Esophagus (tissue), 2 donors: ENCODE results near the gene ZFHX3. TPM values are rescaled to one million over a fixed set of nuclear protein-coding genes. Genes with fewer than 3 reads are reported as not detected.

Source experiments
- H3K27ac ChIP-seq, 2 donors: one replicate each; pipeline ENCODE4 v1.5.1; 2013; ENCODE audit warnings: low read depth in 2 of 2, mild to moderate bottlenecking in 2 of 2, inconsistent platforms in 1 of 2, low read length in 1 of 2, moderate library complexity in 1 of 2
- H3K27me3 ChIP-seq, 2 donors: one replicate each; pipeline ENCODE4 v1.6.1; 2013; ENCODE audit warnings: low read length in 2 of 2, control low read depth in 1 of 2, mild to moderate bottlenecking in 1 of 2; ENCODE audit not compliant: insufficient read depth in 2 of 2, control insufficient read depth in 1 of 2
- H3K36me3 ChIP-seq, 2 donors: one replicate each; pipeline ENCODE4 v1.6.1; 2013; ENCODE audit warnings: low read length in 1 of 2; ENCODE audit not compliant: control insufficient read depth in 2 of 2, insufficient read depth in 2 of 2
- H3K4me1 ChIP-seq, 2 donors: one replicate each; pipeline ENCODE4 v1.6.1; 2013; ENCODE audit warnings: low read length in 1 of 2; ENCODE audit not compliant: control insufficient read depth in 2 of 2, insufficient read depth in 2 of 2
- H3K4me3 ChIP-seq, 2 donors: one replicate each; pipeline ENCODE4 v1.5.1; 2013; ENCODE audit warnings: low read length in 2 of 2, mild to moderate bottlenecking in 2 of 2, low read depth in 1 of 2, moderate library complexity in 1 of 2
- H3K9me3 ChIP-seq, 2 donors: one replicate each; pipeline ENCODE4 v1.6.1; 2013; ENCODE audit warnings: mild to moderate bottlenecking in 2 of 2, low read depth in 1 of 2, low read length in 1 of 2, moderate library complexity in 1 of 2; ENCODE audit not compliant: control insufficient read depth in 2 of 2, insufficient read depth in 1 of 2
- WGBS, 2 donors: extraction: QIAGEN DNeasy Blood & Tissue Kit; methylation state at CpG; one replicate each; pipeline ENCODE4 v1.1.7; 2013; 5-methylcytosine and 5-hydroxymethylcytosine counted together
- polyA plus RNA-seq, 2 donors: library from polyadenylated mRNA; stranded (reverse); fragments of 200-250 nt; gene quantifications; one replicate each; pipeline ENCODE4 v1.2.3, GENCODE V29; 2013
- donor health status: healthy with polysubstance abuse.
- donor health status: Bipolar disorder and iron deficiency.

ZFHX3 gene
- polyA plus RNA-seq, 2 donors: 0.62 to 1.1 TPM

GRCh38 chr16:72837846-72838585 lies 209.9 kb downstream of the ZFHX3 start:
- H3K4me3 ChIP-seq: no peak overlapping the region
- 76 to 81% methylated on average over 9 of the region's 9 CpGs for whole genome bisulfite sequencing, 2 donors
- H3K4me1 ChIP-seq: no peaks in the 10 kb centered on the region
- H3K27ac ChIP-seq: no peak overlapping the region
- no peaks in the 10 kb centered on the region for H3K27me3 ChIP-seq
- H3K36me3 ChIP-seq: no peaks in the 10 kb centered on the region
- H3K9me3 ChIP-seq: no peaks in the 10 kb centered on the region

GRCh38 chr16:72836985-72837384 lies 210.9 kb downstream of the ZFHX3 start:
- Histone ChIP-seq H3K4me1 (no peaks in the 10 kb centered on the region), H3K4me3 (no peak overlapping the region), H3K36me3 (no peaks in the 10 kb centered on the region), H3K27ac (no peak overlapping the region), H3K27me3 (no peaks in the 10 kb centered on the region), H3K9me3 (no peaks in the 10 kb centered on the region)
- WGBS, 2 donors: 94 to 96% methylated on average over 8 of the region's 8 CpGs

GRCh38 chr16:72836181-72836580 lies 211.7 kb downstream of the ZFHX3 start:
- no peak overlapping the region for H3K4me3 ChIP-seq
- no peak overlapping the region for H3K27ac ChIP-seq
- 78 to 81% methylated on average over 7 of the region's 7 CpGs for WGBS, 2 donors
- H3K36me3 ChIP-seq: no peaks in the 10 kb centered on the region
- H3K27me3 ChIP-seq: no peaks in the 10 kb centered on the region
- H3K9me3 ChIP-seq: no peaks in the 10 kb centered on the region
- no peaks in the 10 kb centered on the region for H3K4me1 ChIP-seq

- Histone ChIP-seq H3K27ac (no peak overlapping the region), H3K36me3 (no peaks in the 10 kb centered on the region), H3K4me1 (no peaks in the 10 kb centered on the region), H3K4me3 (no peak overlapping the region), H3K27me3 (no peaks in the 10 kb centered on the region), H3K9me3 (no peaks in the 10 kb centered on the region)
- WGBS, 2 donors: 89 to 91% methylated on average over 7 of the region's 7 CpGs
Observed at GRCh38 chr16:72835086-72835485, 212.8 kb downstream of the ZFHX3 start.

- WGBS, 2 donors: 89 to 92% methylated on average over 9 of the region's 9 CpGs
- no peak overlapping the region for H3K27ac ChIP-seq
- H3K9me3 ChIP-seq: no peaks in the 10 kb centered on the region
- H3K4me1 ChIP-seq: no peaks in the 10 kb centered on the region
- no peaks in the 10 kb centered on the region for H3K36me3 ChIP-seq
- H3K4me3 ChIP-seq: no peak overlapping the region
- no peaks in the 10 kb centered on the region for H3K27me3 ChIP-seq
Observed at GRCh38 chr16:72834499-72834898, 213.4 kb downstream of the ZFHX3 start.

- no peaks in the 10 kb centered on the region for H3K9me3 ChIP-seq
- no peak overlapping the region for H3K4me3 ChIP-seq
- H3K27me3 ChIP-seq: no peaks in the 10 kb centered on the region
- no peaks in the 10 kb centered on the region for H3K36me3 ChIP-seq
- H3K4me1 ChIP-seq: no peaks in the 10 kb centered on the region
- WGBS, 2 donors: 88 to 96% methylated on average over 2 of the region's 2 CpGs
- H3K27ac ChIP-seq: no peak overlapping the region
Observed at GRCh38 chr16:72833969-72834368, 214.0 kb downstream of the ZFHX3 start.

- Histone ChIP-seq H3K9me3 (no peaks in the 10 kb centered on the region), H3K36me3 (no peaks in the 10 kb centered on the region), H3K27ac (no peak overlapping the region), H3K4me1 (no peaks in the 10 kb centered on the region), H3K27me3 (no peaks in the 10 kb centered on the region), H3K4me3 (no peak overlapping the region)
- 90% methylated on average over 3 of the region's 3 CpGs for WGBS, 2 donors
Observed at GRCh38 chr16:72833482-72833881, 214.4 kb downstream of the ZFHX3 start.

GRCh38 chr16:72832621-72833248 lies 215.2 kb downstream of the ZFHX3 start:
- Histone ChIP-seq H3K27me3 (no peaks in the 10 kb centered on the region), H3K4me3 (no peak overlapping the region), H3K36me3 (no peaks in the 10 kb centered on the region), H3K9me3 (no peaks in the 10 kb centered on the region), H3K4me1 (no peaks in the 10 kb centered on the region), H3K27ac (no peak overlapping the region)
- 48 to 50% methylated on average over 13 of the region's 13 CpGs for WGBS, 2 donors

GRCh38 chr16:72829846-72830775 lies 217.8 kb downstream of the ZFHX3 start:
- WGBS, 2 donors: 76 to 81% methylated on average over 12 of the region's 12 CpGs
- Histone ChIP-seq H3K27ac (no peak overlapping the region), H3K9me3 (no peaks in the 10 kb centered on the region), H3K4me1 (no peaks in the 10 kb centered on the region), H3K4me3 (no peak overlapping the region), H3K27me3 (no peaks in the 10 kb centered on the region), H3K36me3 (no peaks in the 10 kb centered on the region)
